Embryonic facial prominence (tissue), 1 donor: Measurements from ENCODE around the gene ABHD17B.

ENCODE experiments used
- DNase-seq: peaks from one replicate; pipeline ENCODE4 v3.0.0-alpha.2; 2016; ENCODE audit errors: extremely low spot score

The ABHD17B gene

DNA sequence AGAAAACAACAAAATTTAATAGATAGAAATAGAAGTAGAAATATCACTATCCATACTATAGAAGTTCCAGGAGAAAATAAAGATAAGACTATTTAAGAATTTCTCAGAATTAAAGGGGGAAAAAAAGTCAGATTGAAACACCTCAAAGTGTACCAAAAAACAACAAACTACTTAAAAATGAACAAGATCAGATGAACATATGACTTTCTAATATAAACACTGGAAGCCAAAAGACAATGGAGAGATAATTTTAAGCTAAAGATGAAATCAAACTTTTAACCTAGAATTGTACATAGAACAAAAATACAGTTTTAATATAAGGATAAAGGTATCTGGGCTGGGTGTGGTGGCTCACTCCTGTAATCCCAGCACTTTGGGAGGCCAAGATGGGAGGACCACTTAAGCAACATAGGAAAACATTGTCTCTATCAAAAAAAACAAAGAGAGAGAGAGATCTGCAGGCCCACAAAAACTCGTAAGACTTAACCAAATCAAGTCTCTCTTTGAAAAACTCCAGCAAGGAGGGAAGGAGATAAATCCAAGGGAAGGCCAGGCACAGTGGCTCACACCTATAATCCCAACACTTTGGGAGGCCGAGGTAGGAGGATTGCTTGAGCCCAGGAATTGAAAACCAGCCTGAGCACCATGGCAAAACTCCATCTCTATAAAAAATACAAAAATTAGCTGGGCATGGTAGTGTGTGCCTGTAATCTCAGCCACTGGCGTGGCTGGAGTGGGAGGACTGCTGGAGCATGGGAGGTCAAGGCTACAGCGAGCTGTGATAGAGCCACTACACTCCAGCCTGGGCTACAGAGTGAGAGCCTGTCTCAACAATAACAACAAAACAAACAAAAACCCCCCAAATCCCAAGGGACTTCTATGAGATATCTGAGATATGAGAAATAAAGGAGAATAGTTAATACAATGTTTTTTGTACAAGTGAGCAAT, 32.4 kb downstream of the ABHD17B start:
- no peak for DNase-seq

DNA sequence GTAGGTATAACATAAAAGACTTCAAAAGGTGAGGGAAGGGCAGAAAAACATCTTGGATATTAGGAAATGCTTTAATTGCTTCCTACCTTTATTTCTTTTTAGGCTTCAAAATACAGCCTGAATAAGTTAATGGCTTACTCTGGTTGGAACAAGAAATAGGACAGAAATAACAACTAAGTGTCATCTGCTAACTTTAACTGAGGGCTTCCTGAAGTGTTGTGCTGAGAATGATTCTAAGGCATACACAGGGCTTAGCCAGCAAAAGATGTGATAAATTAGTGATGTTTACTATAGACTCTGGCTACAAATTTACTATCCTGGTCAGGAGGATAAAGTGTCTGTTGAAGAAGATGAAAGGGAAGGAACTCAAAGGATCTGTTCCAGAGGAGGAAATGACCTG, 34.2 kb downstream of the ABHD17B start:
- DNase-seq, result no peak

GRCh38 chr9:71876106-71876505, 34.9 kb downstream of the ABHD17B start:
- no peak for DNase-seq

DNA sequence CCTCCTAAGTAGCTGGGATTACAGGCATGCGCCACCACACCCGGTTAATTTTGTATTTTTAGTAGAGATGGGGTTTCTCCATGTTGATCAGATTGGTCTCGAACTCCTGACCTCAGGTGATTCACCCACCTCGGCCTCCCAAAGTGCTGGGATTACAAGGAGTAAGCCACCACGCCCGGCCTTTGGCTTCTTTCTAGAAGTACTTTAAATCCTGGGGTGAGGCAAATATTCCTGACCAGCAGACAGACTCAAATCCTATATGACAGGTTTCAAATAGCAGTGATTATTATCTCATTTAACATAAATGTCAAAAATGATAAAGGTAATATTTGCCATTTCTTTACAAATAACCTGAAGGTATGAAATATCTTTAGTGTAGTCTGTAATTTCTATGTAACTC, 35.6 kb downstream of the ABHD17B start:
- DNase-seq, result no peak

GRCh38 chr9:71863631-71864030, 47.4 kb downstream of the ABHD17B start:
- no peak for DNase-seq

GRCh38 chr9:71861618-71862017, 49.4 kb downstream of the ABHD17B start:
- DNase-seq, result no peak

- no peak for DNase-seq
Observed at GRCh38 chr9:71859939-71860338, 51.1 kb downstream of the ABHD17B start.

GRCh38 chr9:71858812-71859211, 52.2 kb downstream of the ABHD17B start:
- DNase-seq, result no peak

DNA sequence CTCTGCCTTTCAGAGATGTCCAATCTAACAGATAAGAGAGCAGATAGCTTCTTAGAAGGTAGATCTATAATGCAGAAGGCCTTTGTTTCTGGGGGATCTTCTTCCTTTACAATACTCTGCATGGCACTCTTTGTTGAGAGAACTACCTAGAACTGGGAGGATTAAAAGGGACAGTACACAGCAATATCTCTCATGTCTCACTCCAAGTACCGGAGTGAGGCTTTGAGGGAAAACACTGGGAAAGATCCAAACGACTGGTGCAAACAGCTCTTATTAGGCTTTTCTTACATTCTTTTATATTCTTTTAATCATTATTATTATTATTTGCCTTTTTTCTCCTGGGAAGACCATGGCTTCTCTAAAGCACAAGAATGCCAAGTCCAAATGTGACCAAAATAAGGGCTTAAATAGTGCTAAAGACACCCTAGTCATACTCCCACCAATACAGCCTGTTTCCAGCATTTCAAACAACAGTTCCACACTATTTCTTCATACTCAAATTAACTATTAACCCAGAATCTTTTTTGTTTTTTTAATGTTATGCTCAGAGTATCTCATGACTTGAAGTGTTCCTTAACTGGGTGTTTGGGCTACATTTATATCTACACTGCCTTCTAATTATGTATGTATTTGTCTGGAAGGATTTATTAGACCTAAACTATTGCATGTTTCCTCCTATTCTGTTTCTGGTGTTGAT, 52.7 kb downstream of the ABHD17B start:
- DNase-seq, result no peak

- no peak for DNase-seq
Observed at GRCh38 chr9:71857159-71857558, 53.8 kb downstream of the ABHD17B start.

GRCh38 chr9:71854811-71855210, 56.2 kb downstream of the ABHD17B start:
- DNase-seq, result no peak

- DNase-seq, result no peak
Observed at GRCh38 chr9:71853084-71853483, 57.9 kb downstream of the ABHD17B start.

- DNase-seq, result no peak
Observed at GRCh38 chr9:71850996-71851395, 60.0 kb downstream of the ABHD17B start.

DNA sequence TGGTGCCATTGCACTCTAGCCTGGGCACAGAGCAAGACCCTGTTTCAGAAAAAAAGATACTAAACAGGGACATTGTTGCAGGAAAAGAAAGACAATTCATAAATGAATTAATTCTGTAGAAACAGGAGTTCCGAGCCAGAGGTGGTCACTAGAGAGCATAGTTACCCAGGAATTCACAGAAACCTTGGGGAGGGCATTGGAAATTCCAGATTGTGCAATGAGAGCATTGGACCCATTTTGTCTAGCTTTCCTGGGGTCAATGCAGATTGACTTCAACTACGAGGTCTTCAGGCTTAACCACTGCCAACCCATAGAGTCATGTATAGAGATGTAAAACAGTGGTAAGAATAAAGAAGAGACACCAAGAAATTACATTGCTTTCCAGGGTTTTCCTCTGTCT, 63.1 kb downstream of the ABHD17B start:
- DNase-seq, result no peak

DNA sequence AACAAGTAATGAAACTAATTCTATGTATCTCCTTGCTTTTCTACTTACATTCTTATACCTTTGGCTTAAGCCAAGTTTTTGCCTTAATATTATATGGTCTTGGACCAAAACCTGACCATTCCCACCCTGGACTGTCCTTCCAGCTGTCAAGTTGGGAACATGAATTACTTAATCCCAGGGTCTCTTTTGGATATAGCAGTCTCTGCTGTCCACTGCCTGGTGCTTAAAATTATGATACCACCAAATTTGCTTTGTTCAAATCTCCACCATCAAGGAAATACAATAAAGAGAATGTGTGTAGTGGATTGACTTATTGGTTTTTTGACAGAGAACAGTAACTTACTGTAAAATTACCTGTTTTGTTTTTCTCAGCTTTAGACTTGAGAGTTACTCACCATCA, 66.2 kb downstream of the ABHD17B start:
- DNase-seq, result no peak

- DNase-seq, result no peak
Observed at GRCh38 chr9:71839668-71840067, 71.3 kb downstream of the ABHD17B start.

DNA sequence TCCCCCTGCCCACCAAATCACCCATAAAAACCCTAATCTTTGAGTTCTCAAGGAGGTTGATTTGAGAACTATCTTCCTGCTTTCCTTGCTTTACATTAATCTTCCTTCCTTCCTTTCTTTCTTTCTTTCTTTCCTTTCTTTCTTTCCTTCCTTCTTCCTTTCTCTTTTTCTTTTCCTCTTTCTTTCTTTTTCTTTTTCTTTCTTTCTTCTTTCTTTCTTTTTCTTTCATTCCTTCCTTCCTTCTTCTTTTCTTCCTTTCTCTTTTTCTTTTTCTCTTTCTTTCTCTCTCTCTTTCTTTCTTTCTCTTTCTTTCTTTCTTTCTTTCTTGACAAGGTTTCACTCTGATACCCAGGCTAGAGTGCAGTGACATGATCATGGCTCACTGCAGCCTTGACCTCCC, 75.4 kb downstream of the ABHD17B start:
- DNase-seq, result no peak

DNA sequence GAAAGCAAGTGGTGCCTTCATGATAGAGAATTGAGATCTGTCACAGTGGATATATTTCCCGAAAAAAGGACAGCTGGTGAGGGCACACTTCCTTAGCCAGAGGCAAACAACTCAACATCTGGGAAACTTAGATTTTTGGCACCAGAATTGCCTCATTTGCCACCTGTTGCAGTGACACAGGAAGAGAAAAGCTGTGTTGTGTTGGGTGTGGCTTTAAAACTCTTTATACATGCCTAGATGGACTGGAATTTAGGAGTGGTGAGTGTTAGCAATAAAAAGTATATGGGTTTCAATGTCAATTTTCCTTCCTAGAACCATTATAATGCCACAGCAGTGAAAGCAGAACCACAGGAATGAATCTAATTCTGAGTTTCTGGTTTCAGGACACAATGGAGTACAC, 80.1 kb downstream of the ABHD17B start:
- no peak for DNase-seq

DNA sequence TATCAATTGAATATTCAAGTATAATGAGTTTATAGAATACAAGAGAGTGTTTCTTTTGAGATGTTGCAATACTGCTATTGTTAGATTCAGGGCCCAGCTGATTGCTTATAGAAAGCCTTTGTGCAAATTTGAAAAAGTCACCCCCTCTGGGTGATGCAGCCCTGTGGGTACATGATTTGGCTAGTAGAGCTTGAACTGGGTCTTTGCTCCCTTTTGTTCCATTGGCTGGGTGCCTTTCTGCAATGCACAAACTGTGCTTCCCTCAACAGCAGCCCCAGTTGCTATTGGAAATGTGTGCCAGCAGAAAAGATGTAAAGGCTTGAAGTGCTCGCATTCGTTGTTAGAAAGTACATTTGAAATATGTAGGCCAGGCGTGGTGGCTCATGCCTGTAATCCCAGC, 80.8 kb downstream of the ABHD17B start:
- no peak for DNase-seq

DNA sequence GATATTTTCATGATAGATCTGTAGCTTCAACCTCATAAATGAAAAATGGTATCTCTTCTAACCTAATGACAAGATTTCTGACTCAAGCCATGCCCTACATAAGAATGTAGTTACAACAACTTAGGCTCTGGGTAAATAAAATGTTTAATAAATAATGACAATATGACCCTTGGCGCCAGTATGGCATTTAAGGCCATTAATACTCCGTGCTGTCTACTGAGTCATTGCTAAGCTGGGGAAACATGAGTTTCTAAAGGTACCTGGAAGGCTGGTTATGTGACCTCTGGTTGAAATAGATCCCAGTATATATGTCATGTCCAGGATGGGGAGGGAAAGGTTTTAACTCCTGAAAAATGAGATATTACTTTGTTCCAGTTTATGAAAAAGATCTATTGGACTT, 84.7 kb downstream of the ABHD17B start:
- DNase-seq, result no peak

DNA sequence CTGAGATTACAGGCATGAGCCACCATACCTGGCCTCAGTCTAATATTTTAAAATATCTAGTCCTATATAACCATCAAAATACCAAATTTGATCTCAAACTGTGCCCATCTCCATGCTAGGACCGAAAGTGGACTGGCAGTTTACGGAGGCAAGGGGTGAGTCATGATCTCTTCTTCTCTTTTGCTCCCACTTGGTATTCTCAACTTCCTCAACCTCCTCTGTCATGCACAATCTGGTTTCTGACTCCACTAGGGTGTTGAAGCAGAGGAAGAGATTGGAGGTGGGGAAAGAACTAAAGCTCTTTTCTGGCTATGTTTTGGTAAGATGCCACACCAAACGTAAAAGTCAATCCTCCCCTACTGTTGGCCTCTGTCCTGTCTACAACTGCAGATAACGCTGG, 86.7 kb downstream of the ABHD17B start:
- DNase-seq, result no peak

- DNase-seq, result no peak
Observed at GRCh38 chr9:71822935-71823334, 88.1 kb downstream of the ABHD17B start.

DNA sequence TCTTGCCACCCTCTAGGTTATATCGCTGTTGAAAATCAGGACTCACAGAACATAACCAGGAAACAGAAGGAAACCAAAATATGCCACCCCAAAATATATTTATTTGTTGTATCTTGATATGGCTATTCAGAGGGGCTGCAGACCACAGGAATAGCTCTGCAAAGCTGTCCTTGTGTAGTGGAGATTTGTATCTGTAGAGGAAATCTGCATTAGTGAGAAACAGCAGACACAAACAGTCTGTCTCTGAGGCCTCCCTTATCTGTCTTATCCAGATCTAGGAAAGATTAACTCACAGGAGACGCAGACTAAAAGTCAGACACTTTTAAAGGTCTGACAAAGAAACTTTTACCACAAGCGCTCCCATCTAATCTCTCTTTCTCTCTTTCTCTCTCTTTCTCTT, 88.5 kb downstream of the ABHD17B start:
- DNase-seq, result no peak
